Measurements from ENCODE around the gene MAP4K1.

MAP4K1 gene

GRCh38 chr19:38542040-38542439 lies 75.7 kb downstream of the MAP4K1 start:
- DNase-seq = no peak

GRCh38 chr19:38539751-38540150 lies 78.0 kb downstream of the MAP4K1 start:
- no peak for DNase-seq

GRCh38 chr19:38538793-38539528 lies 78.8 kb downstream of the MAP4K1 start:
- no peak for DNase-seq

GRCh38 chr19:38538386-38538785 lies 79.4 kb downstream of the MAP4K1 start:
- no peak for DNase-seq

All from DMS79 treated with DMSO at 0.1 percent for 48 hours (cell line).